ENCODE data around the gene NAA60.
"Not testable (repeated sequence)": the region's sequence is repeated elsewhere in the genome, so short reads cannot be mapped to it uniquely, and the experiment has no call there.

The NAA60 gene

GRCh38 chr16:3461151-3461550 lies 17.7 kb downstream of the NAA60 start:
- DNase-seq (ENCODE audit: low read depth in 2 of 2), result no peak

- DNase-seq (ENCODE audit: low read depth in 2 of 2), result no peak
Measured at GRCh38 chr16:3465301-3465700, 21.8 kb downstream of the NAA60 start.

GRCh38 chr16:3465911-3466584 lies 22.6 kb downstream of the NAA60 start:
- no peak for DNase-seq (ENCODE audit: low read depth in 2 of 2)

GRCh38 chr16:3467182-3467581 lies 23.7 kb downstream of the NAA60 start:
- DNase-seq (ENCODE audit: low read depth in 2 of 2), result no peak

- no peak for DNase-seq (ENCODE audit: low read depth in 2 of 2)
Measured at GRCh38 chr16:3467921-3468320, 24.4 kb downstream of the NAA60 start.

- no peak for DNase-seq (ENCODE audit: low read depth in 2 of 2)
Measured at GRCh38 chr16:3468501-3468900, 25.0 kb downstream of the NAA60 start.

GRCh38 chr16:3469736-3470135 lies 26.3 kb downstream of the NAA60 start:
- DNase-seq (ENCODE audit: low read depth in 2 of 2), result no peak

GRCh38 chr16:3470723-3471122 lies 27.2 kb downstream of the NAA60 start:
- no peak for DNase-seq (ENCODE audit: low read depth in 2 of 2)

- DNase-seq (ENCODE audit: low read depth in 2 of 2), result no peak
Measured at GRCh38 chr16:3471518-3472176, 28.2 kb downstream of the NAA60 start.

- DNase-seq (ENCODE audit: low read depth in 2 of 2), result no peak
Measured at GRCh38 chr16:3472878-3473595, 29.6 kb downstream of the NAA60 start.

- not testable (repeated sequence) for DNase-seq (ENCODE audit: low read depth in 2 of 2)
Measured at GRCh38 chr16:3473596-3473943, 30.1 kb downstream of the NAA60 start.

GRCh38 chr16:3474136-3474779 lies 30.8 kb downstream of the NAA60 start:
- DNase-seq (ENCODE audit: low read depth in 2 of 2), result no peak

GRCh38 chr16:3474870-3475269 lies 31.4 kb downstream of the NAA60 start:
- DNase-seq (ENCODE audit: low read depth in 2 of 2), result not testable (repeated sequence)

- DNase-seq (ENCODE audit: low read depth in 2 of 2), result no peak
Measured at GRCh38 chr16:3475604-3476375, 32.3 kb downstream of the NAA60 start.

- no peak for DNase-seq (ENCODE audit: low read depth in 2 of 2)
Measured at GRCh38 chr16:3476409-3476808, 32.9 kb downstream of the NAA60 start.

- DNase-seq (ENCODE audit: low read depth in 2 of 2), result no peak
Measured at GRCh38 chr16:3478242-3478925, 34.9 kb downstream of the NAA60 start.

- DNase-seq (ENCODE audit: low read depth in 2 of 2), result no peak
Measured at GRCh38 chr16:3479654-3480216, 36.3 kb downstream of the NAA60 start.

GRCh38 chr16:3480901-3481695 lies 37.6 kb downstream of the NAA60 start:
- no peak for DNase-seq (ENCODE audit: low read depth in 2 of 2)

GRCh38 chr16:3481696-3482658 lies 38.5 kb downstream of the NAA60 start:
- DNase-seq (ENCODE audit: low read depth in 2 of 2), result no peak
